Uterus (tissue), 2 donors: ENCODE data around the gene TMEM245.

Experiments used
- CTCF ChIP-seq, 4 experiments: fragments of 200-600 bp in 2 of 4; fragments of 450-650 bp in 2 of 4; sonication (generic) in 2 of 4; IDR thresholded peaks; one replicate each; pipeline ENCODE4 v1.5.1; 2016 to 2019; ENCODE audit warnings: antibody characterized with exemption in 4 of 4, mild to moderate bottlenecking in 2 of 4, moderate library complexity in 1 of 4
- POLR2A ChIP-seq, 2 donors: fragments of 450-650 bp; IDR thresholded peaks; one replicate each; pipeline ENCODE4 v1.6.1; 2016; ENCODE audit warnings: antibody characterized with exemption in 2 of 2, mild to moderate bottlenecking in 1 of 2, moderate library complexity in 1 of 2

- TF ChIP-seq CTCF (IDR thresholded peaks at IDR 0.05), result no peak
- TF ChIP-seq POLR2A (IDR thresholded peaks at IDR 0.05), result no peak
Measured at GRCh38 chr9:109108318-109108717, 11.4 kb downstream of the TMEM245 start.
